HepG2 (cell line): ENCODE measurements around the gene TOGARAM1. TPM values are rescaled to one million over a fixed set of nuclear protein-coding genes. Genes with fewer than 3 reads are reported as not detected.
A peak's percentile ranks its signal among the peaks of the same experiment; 100 is the strongest.

Experiments used
- CBX5 ChIP-seq: sonication (generic); formaldehyde crosslinking; IDR thresholded peaks from 2 replicates; pipeline ENCODE4 v1.4.0; 2020; ENCODE audit warnings: missing genetic modification reagents, borderline replicate concordance
- ESRRA ChIP-seq: sonication (generic); formaldehyde crosslinking; IDR thresholded peaks from 2 replicates; pipeline ENCODE4 v1.5.1; 2020; ENCODE audit warnings: mild to moderate bottlenecking, low read depth, missing genetic modification reagents
- GLMP ChIP-seq: sonication (generic); formaldehyde crosslinking; IDR thresholded peaks from 2 replicates; pipeline ENCODE4 v1.9.0; 2021; ENCODE audit warnings: missing genetic modification reagents, mild to moderate bottlenecking, borderline replicate concordance
- GPBP1L1 ChIP-seq: sonication (generic); formaldehyde crosslinking; IDR thresholded peaks from 2 replicates; pipeline ENCODE4 v1.5.0; 2020; ENCODE audit warnings: mild to moderate bottlenecking, missing genetic modification reagents
- KAT7 ChIP-seq: IDR thresholded peaks from 2 replicates; pipeline ENCODE4 v1.6.1; 2018; ENCODE audit warnings: borderline replicate concordance, missing compliant biosample characterization
- LBX2 ChIP-seq: sonication (generic); formaldehyde crosslinking; IDR thresholded peaks from 2 replicates; pipeline ENCODE4 v1.5.0; 2020; ENCODE audit warnings: missing genetic modification reagents, mild to moderate bottlenecking, borderline replicate concordance
- MATR3 ChIP-seq: sonication (generic); formaldehyde crosslinking; IDR thresholded peaks from 2 replicates; pipeline ENCODE4 v1.4.0; 2020; ENCODE audit warnings: missing genetic modification reagents
- MNT ChIP-seq: fragments of 450-650 bp; IDR thresholded peaks from 2 replicates; pipeline ENCODE4 v1.6.1; 2016
- PAF1 ChIP-seq: IDR thresholded peaks from 2 replicates; pipeline ENCODE4 v1.6.1; 2016; ENCODE audit warnings: missing genetic modification reagents, missing compliant biosample characterization
- PPARG ChIP-seq: conservative IDR thresholded peaks from 2 replicates; pipeline ENCODE4 v1.6.1; 2016; ENCODE audit warnings: missing biosample characterization, missing genetic modification reagents
- SIX1 ChIP-seq: sonication (generic); formaldehyde crosslinking; IDR thresholded peaks from 2 replicates; pipeline ENCODE4 v1.4.0; 2020; ENCODE audit warnings: missing genetic modification reagents, borderline replicate concordance
- SMAD1 ChIP-seq: sonication (generic); formaldehyde crosslinking; IDR thresholded peaks from 2 replicates; pipeline ENCODE4 v1.4.0; 2020; ENCODE audit warnings: missing genetic modification reagents, low read depth, mild to moderate bottlenecking, borderline replicate concordance
- SMC3 ChIP-seq: IDR thresholded peaks from 2 replicates; pipeline ENCODE4 v1.6.1; 2011; ENCODE audit warnings: low read length, improper control_type of control experiment
- ZBTB7A ChIP-seq: sonication (generic); formaldehyde crosslinking; IDR thresholded peaks from 2 replicates; pipeline ENCODE4 v1.8.0; 2022; ENCODE audit warnings: mild to moderate bottlenecking, missing genetic modification reagents
- ZNF446 ChIP-seq: sonication (generic); formaldehyde crosslinking; IDR thresholded peaks from 2 replicates; pipeline ENCODE4 v1.5.0; 2020; ENCODE audit warnings: mild to moderate bottlenecking, missing genetic modification reagents
- ZNF468 ChIP-seq: sonication (generic); formaldehyde crosslinking; IDR thresholded peaks from 2 replicates; pipeline ENCODE4 v1.8.0; 2022; ENCODE audit warnings: mild to moderate bottlenecking, moderate library complexity, missing genetic modification reagents
- ZNF550 ChIP-seq: sonication (generic); formaldehyde crosslinking; IDR thresholded peaks from 2 replicates; pipeline ENCODE4 v1.4.0; 2020; ENCODE audit warnings: mild to moderate bottlenecking, missing genetic modification reagents, borderline replicate concordance
- ZNF672 ChIP-seq: sonication (generic); formaldehyde crosslinking; IDR thresholded peaks from 2 replicates; pipeline ENCODE4 v1.8.1; 2022; ENCODE audit warnings: missing genetic modification reagents
- polyA plus RNA-seq, 8 experiments: library from polyadenylated mRNA; depleted of rRNA in 3 of 8; stranded (reverse) in 7 of 8; unstranded in 1 of 8; fragments of >200 nt; fragmentation: Illumina TruSeq in 4 of 8; extraction: Trizol in 4 of 8; gene quantifications; 2 replicates each; pipeline versions ENCODE4 v1.2.1 to v1.2.3, GENCODE V29; 2011 to 2016; ENCODE audit warnings: low read depth in 4 of 8, missing spikeins in 1 of 8, mixed read lengths in 1 of 8; ENCODE audit not compliant: insufficient read depth in 1 of 8
- total RNA-seq, 5 experiments: library from RNA; depleted of rRNA; stranded (reverse); fragments of >200 nt; fragmentation: Illumina TruSeq; extraction: Trizol; gene quantifications; 2 replicates each; pipeline ENCODE4 v1.2.3, GENCODE V29; 2016; ENCODE audit warnings: low read depth in 1 of 5
- TF ChIP-seq, protein P1 (sequence below): sonication (generic); formaldehyde crosslinking; IDR thresholded peaks from 2 replicates; pipeline ENCODE4 v1.4.0; 2020; ENCODE audit warnings: missing genetic modification reagents
- TF ChIP-seq, protein P2 (sequence below): IDR thresholded peaks from 2 replicates; pipeline ENCODE4 v1.6.1; 2016; ENCODE audit warnings: missing compliant biosample characterization, missing genetic modification reagents, borderline replicate concordance

Gene TOGARAM1
- total and polyA plus RNA-seq, 2 of the 13 experiments (the other 11 are each of a cell fraction or from before 2014, with no cell fraction given) = 5.6 to 9.8 TPM

DNA sequence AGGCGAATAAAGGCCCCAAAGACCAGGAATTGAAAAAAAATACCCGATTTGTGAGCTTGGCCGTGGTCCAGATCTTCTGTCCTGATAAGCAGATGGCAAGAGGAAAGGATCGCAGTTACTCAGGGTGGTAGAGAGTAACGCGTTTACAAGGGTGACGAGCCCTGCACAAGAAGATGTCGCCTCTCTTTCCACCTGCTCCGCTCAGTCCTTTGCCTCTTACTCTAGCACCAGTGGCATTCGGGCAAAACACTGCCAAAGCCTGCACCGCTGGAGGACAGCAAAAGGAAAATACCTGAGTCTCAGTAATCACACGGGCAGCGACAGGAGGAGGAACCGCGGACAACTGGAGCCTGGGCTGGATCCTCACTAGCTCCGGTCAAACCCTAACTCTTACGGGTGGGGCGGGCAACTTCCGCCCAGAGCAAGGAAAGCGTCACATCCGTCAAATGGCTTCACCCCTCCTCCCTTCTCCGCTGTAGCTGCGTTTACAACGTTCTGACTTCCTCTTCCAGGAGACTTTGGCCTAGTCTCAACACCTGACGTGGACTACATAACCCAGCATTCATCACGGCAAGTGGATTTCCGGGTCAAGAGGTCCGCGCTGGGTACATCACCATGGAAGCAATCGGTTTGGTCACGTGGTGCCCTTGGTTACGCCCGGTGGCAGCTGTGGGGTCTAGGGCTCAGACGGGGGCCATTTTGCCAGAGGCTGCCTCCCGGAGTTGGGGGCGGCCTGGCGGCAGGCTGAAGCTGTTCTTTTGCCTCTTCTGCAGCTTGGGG lies at the start of gene TOGARAM1, which contains the start of gene KLHL28 (continued):
- TF ChIP-seq ZBTB7A (CRISPR knock-in tag) (no peak), ZNF468 (CRISPR knock-in tag) (no peak), GLMP (CRISPR knock-in tag) (no peak), KAT7 (no peak; the same call in 1 of the 2 replicates), PPARG (CRISPR knock-in tag) (peak; percentile 66; the same call in 1 of the 2 replicates), PAF1 (CRISPR knock-in tag) (no peak), MNT (peak; percentile 88), SMC3 (no peak), MATR3 (CRISPR knock-in tag) (no peak), CBX5 (peak; percentile 47; the same call in 1 of the 2 replicates), ESRRA (peak; percentile 40; the same call in 1 of the 2 replicates), SIX1 (CRISPR knock-in tag) (no peak), LBX2 (CRISPR knock-in tag) (no peak), ZNF550 (no peak), ZNF672 (CRISPR knock-in tag) (no peak), GPBP1L1 (CRISPR knock-in tag) (no peak), SMAD1 (CRISPR knock-in tag) (no peak; the same call in 1 of the 2 replicates), ZNF446 (no peak)
- TF ChIP-seq, protein P1, sequence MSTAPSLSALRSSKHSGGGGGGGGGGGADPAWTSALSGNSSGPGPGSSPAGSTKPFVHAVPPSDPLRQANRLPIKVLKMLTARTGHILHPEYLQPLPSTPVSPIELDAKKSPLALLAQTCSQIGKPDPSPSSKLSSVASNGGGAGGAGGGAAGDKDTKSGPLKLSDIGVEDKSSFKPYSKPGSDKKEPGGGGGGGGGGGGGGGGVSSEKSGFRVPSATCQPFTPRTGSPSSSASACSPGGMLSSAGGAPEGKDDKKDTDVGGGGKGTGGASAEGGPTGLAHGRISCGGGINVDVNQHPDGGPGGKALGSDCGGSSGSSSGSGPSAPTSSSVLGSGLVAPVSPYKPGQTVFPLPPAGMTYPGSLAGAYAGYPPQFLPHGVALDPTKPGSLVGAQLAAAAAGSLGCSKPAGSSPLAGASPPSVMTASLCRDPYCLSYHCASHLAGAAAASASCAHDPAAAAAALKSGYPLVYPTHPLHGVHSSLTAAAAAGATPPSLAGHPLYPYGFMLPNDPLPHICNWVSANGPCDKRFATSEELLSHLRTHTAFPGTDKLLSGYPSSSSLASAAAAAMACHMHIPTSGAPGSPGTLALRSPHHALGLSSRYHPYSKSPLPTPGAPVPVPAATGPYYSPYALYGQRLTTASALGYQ (CRISPR knock-in tag) = no peak
- TF ChIP-seq, protein P2, sequence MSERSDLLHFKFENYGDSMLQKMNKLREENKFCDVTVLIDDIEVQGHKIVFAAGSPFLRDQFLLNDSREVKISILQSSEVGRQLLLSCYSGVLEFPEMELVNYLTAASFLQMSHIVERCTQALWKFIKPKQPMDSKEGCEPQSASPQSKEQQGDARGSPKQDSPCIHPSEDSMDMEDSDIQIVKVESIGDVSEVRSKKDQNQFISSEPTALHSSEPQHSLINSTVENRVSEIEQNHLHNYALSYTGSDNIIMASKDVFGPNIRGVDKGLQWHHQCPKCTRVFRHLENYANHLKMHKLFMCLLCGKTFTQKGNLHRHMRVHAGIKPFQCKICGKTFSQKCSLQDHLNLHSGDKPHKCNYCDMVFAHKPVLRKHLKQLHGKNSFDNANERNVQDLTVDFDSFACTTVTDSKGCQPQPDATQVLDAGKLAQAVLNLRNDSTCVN (CRISPR knock-in tag) = no peak
